Fibroblast of skin of abdomen (primary cell): Measurements from ENCODE around the gene TXNDC16.
A peak's percentile ranks its signal among the peaks of the same experiment; 100 is the strongest.

ENCODE experiments used
- DNase-seq: peaks from one replicate; pipeline ENCODE4 v3.0.0-alpha.2; 2013

Gene TXNDC16

DNA sequence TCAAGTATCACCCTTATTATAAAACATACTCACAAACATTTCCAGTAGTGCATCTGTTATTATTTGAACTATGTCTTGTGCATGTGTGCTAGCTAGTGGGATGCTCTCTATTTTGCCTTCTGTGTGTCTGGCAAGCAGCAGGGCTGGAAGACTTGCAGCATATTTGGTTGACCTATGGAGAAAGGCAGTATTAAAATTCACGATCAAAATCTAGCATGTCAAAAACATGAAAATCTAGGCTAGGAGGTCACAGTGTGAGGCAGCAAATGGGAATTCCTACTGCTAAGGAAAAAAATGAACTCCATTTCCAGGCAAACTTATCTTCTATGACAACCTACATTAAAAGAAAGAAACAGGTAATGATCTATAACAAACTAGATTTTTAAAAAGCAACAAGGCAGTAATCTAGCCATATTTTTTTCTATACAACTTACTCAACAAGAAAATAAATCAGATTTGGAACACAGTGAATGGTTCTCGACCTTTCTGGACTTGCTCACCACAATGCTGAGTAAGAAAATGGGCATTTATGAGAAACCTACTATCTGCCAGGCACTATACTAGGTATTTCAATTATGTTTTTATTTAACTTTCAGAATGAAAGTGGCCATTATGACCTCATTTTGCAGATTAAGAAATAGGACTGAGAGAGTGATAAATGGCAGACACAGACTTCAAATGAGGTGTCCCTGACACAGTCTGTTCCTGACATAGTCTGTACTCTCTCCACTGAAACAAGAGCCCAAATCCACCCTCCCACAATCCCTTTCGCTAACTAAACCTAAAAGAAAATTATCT is 96.8 kb downstream of the TXNDC16 start:
- DNase-seq, result peak; percentile 54

DNA sequence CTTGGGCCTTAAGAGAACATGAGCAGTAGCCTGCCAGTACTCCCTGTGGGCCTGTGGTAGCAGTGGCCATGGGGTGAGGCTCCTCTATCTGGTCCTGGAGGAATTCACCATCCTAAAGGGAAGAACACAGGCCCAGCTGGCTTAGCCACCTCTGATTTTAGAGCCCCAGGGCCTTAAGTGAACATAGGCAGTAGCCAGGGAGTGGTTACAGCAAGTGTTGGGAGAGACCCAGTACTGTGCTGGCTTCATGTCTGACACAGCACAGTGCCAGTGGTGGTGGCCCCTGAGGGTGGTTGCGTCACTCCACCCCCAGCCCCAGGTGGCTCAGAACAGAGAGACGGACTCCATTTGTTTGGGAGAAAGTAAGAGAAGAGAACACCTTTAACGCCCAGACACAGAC is 105.1 kb downstream of the TXNDC16 start:
- no peak for DNase-seq

DNA sequence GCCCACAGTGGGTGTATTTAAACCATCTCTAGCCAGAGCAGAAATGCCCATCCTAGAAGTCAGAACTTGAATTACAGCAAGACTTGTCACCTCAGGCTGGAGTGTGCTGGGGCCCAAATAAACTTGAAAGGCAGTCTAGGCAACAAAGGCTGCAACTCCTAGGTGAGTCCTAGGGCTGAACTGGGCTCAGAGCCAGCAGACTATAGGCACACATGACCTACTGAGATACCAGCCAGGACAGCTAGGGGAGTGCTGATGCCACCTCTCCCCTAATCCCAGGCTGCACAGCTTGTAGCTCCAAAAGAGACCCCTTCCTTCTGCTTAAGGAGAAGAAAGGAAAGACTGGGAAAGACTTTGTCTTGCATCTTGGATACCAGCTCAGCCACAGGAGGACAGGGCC is 106.0 kb downstream of the TXNDC16 start:
- DNase-seq, result no peak

DNA sequence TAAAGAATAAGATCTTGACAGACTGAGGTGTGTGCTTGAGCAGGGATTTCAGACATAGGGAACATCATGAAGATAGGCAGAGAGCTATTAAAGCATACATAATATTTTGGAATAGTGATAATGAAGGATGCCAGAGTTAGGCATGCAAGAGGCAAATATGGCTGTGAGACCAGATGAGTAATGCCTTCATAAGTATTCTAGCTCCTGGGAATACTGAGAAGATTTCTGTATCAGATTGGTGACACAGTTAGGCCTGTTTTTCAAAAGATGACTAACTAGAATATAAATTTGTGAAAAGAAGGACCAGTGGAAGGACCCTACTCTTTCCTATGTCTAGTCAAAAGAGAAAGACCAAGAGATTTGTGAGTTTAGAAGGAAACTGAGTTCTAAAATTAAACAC is 108.8 kb downstream of the TXNDC16 start:
- peak; percentile 2 for DNase-seq

- DNase-seq, result no peak
Observed at GRCh38 chr14:52442602-52443001, 109.7 kb downstream of the TXNDC16 start.

DNA sequence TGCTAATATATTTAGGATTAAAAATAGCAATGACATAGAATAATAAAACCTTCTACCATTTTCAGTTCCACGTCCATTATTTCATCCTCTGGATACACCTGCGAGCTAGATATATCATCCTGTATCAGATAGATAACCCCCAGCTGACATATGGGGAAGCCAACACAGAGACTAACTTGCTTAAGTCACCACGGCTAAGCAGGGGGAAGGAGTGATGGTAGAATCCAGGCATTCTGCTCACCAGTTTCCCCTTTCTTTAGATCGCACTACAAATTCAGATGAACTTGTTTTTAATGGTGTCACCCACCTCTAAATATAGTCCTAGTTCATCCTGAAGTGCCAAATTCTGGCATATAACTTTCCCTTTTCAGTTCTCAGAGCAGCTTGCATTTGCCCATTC is 110.1 kb downstream of the TXNDC16 start:
- no peak for DNase-seq

GRCh38 chr14:52439476-52439875 is 112.8 kb downstream of the TXNDC16 start:
- DNase-seq, result no peak

DNA sequence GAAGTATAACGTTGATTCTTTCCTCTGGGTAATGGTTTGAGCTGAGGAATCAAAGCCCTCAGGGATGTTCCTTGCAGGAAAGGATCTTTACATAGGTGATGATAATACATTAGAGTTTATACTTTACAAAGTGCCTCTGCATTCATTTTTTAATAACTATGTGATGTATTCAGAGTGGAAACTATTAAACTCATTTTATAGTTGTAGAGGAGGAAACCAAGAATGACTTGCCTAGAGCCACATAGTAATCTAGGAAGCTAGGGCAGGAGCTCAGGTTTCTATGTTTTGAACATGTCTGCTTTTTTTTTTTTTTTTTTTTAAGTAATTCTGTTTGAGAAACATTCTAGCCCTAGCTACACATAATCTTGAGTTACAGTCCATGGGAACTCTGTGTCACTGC is 117.3 kb downstream of the TXNDC16 start:
- no peak for DNase-seq

DNA sequence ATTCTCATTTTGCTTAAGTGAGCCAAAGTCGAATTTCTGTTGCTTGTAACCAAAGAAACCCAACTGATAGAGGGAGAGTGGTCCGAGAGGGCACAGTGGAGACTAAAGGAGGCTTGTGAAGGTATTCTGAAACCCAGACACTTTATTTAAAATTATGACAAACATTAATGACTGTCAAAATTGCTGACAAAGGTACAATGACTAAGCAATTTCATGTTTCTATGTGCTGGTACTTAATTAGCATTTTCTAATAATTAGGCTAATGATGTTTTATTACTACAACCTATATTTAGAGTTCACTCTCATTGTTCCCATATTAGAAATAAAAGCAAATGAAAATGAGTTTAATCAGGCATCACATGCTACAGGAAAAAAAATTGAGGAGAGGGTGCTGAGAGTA is 121.8 kb downstream of the TXNDC16 start:
- DNase-seq, result no peak

GRCh38 chr14:52429451-52429850 is 122.9 kb downstream of the TXNDC16 start:
- DNase-seq, result no peak

DNA sequence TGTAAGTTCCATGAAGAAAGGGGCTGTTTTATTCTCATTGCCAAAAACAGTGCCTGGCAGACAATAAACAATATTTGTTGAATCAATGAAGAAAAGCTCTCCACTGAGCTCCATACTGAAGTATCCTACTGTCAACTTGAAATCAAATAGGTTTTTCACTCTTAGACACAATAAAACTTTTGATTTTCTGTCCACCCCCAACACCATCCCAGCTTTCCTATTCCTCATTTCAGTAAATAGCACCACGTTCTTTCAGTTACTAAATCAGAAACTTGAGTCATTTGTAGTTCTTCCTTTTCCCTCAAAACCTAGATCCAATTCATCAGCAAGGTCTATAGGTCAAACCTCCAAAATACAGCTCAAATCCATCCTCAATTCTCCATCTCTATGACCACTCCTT is 124.8 kb downstream of the TXNDC16 start:
- no peak for DNase-seq

GRCh38 chr14:52422650-52423356 is 129.5 kb downstream of the TXNDC16 start:
- no peak for DNase-seq

- DNase-seq, result no peak
Observed at GRCh38 chr14:52417139-52417538, 135.2 kb downstream of the TXNDC16 start.

DNA sequence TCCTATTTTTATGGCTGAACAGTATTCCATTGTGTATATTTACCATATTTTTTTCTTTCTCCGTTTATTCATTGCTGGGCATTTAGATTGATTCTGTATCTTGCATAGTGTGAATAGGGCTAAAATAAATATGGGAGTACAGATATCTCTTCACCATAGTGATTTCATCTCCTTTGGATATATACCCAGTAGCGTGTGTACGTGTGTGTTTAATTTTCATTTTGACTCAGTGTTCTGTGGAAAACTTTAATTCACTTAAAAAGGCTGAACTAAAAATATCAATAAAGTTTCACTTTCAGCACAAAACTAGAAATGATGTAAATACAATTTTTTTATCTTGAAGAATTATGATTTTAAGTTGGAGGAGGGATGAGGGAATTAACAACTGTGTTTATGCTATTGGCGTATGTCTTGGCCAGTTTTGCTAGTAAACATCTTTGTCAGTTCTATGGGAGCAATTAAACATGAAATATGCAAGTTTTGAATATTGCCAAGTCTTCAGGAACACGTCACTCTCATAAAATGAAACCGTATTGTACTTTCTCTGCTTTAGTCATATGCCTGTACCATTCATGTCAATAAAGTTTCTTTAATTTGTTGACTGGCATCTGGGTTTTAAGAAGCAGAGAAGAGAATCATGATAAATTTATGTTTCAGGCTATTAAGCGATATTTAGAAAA is 138.4 kb downstream of the TXNDC16 start:
- peak; percentile 66 for DNase-seq

- DNase-seq, result peak; percentile 26
Observed at GRCh38 chr14:52412426-52412825, 139.9 kb downstream of the TXNDC16 start.

- DNase-seq, result no peak
Observed at GRCh38 chr14:52405314-52405713, 147.0 kb downstream of the TXNDC16 start.

DNA sequence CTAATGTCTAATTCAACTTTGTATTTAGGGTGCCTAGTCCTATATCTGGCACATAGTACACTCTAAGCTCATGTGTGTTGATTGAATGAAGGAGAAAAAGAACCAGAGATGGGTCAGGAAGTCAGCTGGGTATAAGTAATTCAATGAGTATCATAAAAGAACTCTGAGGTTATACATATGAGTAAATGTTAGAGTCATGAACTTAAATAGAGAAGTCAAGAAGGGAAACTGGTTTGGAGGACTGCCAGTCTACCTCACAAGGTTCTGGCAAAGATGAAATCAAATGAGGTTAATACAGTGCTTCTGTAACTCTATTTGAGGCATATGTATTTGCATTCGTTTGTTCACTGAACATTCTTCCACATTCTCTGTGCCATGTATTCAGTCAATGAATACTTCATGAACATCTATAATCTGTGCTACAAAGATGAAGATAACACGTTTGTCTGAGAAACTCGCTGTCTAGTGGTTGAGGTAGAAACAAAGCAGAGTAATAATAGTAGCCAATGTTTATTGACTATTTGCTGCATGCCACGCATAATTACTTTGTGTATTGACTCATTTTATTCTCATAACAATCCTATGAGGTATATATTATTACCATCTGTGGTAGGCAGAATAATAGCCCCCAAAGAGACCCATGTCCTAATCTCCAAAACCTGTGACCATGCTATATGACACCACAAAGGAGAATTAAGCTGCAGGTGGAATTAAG is 149.3 kb downstream of the TXNDC16 start:
- DNase-seq, result peak; percentile 73

DNA sequence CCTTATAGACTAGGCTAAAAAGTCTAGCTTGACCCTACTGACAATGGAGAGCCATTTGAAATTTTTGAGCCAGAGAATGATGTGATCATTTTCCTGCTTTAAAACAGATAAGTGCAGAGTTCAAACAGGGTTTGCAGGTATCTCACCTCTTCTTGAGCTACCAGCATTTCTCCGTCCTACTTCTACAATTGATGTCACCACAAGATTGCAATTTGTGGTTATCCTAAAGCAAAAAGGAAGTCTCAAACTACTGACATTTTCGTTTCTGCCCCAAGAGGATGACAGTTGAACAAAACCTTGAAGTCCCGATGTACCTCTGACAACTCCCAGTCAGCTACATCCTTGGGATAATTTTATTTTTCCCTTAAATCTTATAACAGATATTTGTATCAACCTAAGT is 151.5 kb downstream of the TXNDC16 start:
- no peak for DNase-seq

DNA sequence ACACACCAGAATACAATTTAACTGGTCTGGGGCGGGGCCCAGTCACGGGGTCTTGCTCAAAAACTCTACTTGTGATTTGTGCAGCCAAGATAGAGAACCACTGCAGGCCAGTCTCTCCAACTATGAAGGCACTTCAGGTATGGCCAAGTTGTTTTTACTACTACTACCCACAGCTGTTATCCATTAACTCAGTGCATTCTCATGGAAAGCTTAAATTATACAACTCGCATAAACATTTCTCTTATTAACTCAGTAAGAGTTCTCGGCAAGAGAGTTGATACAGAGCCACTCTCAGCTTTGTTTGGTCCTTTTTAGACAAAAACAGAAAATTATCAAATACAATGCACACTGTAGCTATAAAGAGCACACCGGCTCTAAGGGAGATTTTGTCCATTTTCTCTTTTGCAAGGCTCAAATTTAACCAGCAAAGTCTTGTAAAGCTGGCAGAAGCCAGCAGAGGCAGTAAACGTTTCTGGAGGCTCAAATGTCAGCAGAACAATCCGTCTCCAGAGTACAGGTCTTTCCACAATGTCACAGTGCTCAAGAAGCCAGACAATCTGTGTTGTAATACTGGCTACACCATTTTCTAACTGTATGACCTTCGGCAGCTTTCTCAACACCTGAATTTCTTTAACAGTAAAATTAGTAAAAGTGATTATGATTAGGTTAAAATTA is 152.2 kb downstream of the TXNDC16 start:
- DNase-seq, result peak; percentile 63

GRCh38 chr14:52399104-52399503 is 153.2 kb downstream of the TXNDC16 start:
- no peak for DNase-seq

GRCh38 chr14:52397844-52398243 is 154.5 kb downstream of the TXNDC16 start:
- peak; percentile 64 for DNase-seq

DNA sequence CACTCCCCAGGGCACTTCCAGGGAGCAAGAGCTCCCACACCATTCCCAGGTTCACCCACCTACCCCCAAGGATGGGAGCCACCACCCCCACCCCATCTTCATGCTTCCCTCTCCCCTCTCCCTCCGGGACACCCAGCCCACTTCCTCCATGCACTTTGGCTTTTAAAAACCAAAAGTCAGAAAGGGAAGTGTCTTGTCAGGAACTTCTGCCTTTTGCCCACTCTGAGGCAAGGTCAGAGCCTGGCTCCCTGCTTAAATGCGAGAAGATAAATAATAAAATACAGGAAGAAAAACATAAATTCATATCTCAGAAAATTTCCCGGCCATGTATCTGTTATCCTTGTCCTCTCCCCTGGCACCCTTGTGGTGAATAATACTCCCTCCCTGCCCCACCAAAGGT is 156.6 kb downstream of the TXNDC16 start:
- DNase-seq, result no peak
